SK-N-MC (cell line): ENCODE results near the gene PROM2.

ENCODE experiments used
- EZH2 ChIP-seq: fragments of 200-600 bp; sonication (generic); IDR thresholded peaks from one replicate; pipeline ENCODE4 v1.6.1; 2017; ENCODE audit warnings: antibody characterized with exemption
- FOXP2 ChIP-seq: optimal IDR thresholded peaks from 2 replicates; pipeline ENCODE3; 2011; ENCODE audit warnings: mild to moderate bottlenecking, moderate library complexity; ENCODE audit not compliant: insufficient read depth; ENCODE audit errors: extremely low read length, control extremely low read depth
- POLR2AphosphoS5 ChIP-seq: IDR thresholded peaks from 2 replicates; pipeline ENCODE4 v1.6.1; 2012; ENCODE audit warnings: mild to moderate bottlenecking, low read depth, low read length, borderline replicate concordance

- no peak for TF ChIP-seq EZH2
- no peak for TF ChIP-seq POLR2AphosphoS5
- no peak for TF ChIP-seq FOXP2
Observed at GRCh38 chr2:95283562-95283961, 9.3 kb downstream of the PROM2 start.
